PC-3 (cell line): ENCODE results near the gene ABLIM2. TPM values are rescaled to one million over a fixed set of nuclear protein-coding genes. Genes with fewer than 3 reads are reported as not detected.

ENCODE experiments used
- ATAC-seq: fragments of 200-7000 bp; cut with Tn5 transposase; 2 replicates; pipeline ENCODE4 v1.9.1; 2020; ENCODE audit warnings: mild to moderate bottlenecking, moderate library complexity
- BruUV-seq: library from RNA; stranded (reverse); fragments of 400-500 nt; replicated peaks from 2 replicates; lab custom pipeline; 2021; lab: Mats Ljungman, UMichigan
- CTCF ChIA-PET: fragments of 300-600 bp; sonication (Branson Sonifier 250); formaldehyde crosslinking; loops from one replicate; lab custom pipeline; 2022; ENCODE audit warnings: antibody characterized with exemption; lab: Charles Lee
- POLR2A ChIA-PET: fragments of 300-600 bp; sonication (Branson Sonifier 250); formaldehyde crosslinking; loops from one replicate; lab custom pipeline; 2022; ENCODE audit warnings: antibody characterized with exemption; ENCODE audit not compliant: unreplicated experiment; lab: Charles Lee
- DNase-seq: peaks from one replicate; pipeline ENCODE4 v3.0.0-alpha.2; 2015
- H2AFZ ChIP-seq: fragments of 300-600 bp; sonication (generic); 2 replicates; pipeline ENCODE4 v1.6.0; 2016; ENCODE audit warnings: antibody characterized with exemption, low read length
- H3F3A ChIP-seq: fragments of 300-600 bp; sonication (generic); one replicate; pipeline ENCODE4 v1.6.0; 2017; ENCODE audit warnings: antibody characterized with exemption, low read length, control low read depth, mild to moderate bottlenecking; ENCODE audit not compliant: unreplicated experiment
- H3K27ac ChIP-seq: fragments of 300-600 bp; sonication (generic); 2 replicates; pipeline ENCODE4 v1.5.1; 2016; ENCODE audit warnings: mild to moderate bottlenecking, low read length
- H3K27me3 ChIP-seq: fragments of 300-600 bp; sonication (generic); 2 replicates; pipeline ENCODE4 v1.6.1; 2016; ENCODE audit warnings: low read length, mixed read lengths
- H3K36me3 ChIP-seq: fragments of 300-600 bp; sonication (generic); 2 replicates; pipeline ENCODE4 v1.6.1; 2016; ENCODE audit warnings: low read depth, mixed run types, low read length, mixed read lengths
- H3K4me1 ChIP-seq: fragments of 300-600 bp; sonication (generic); 2 replicates; pipeline ENCODE4 v1.5.1; 2016; ENCODE audit warnings: low read length; ENCODE audit not compliant: insufficient read depth
- H3K4me2 ChIP-seq: fragments of 300-600 bp; sonication (generic); 2 replicates; pipeline ENCODE4 v1.6.0; 2016; ENCODE audit warnings: low read length
- H3K4me3 ChIP-seq: fragments of 300-600 bp; sonication (generic); 2 replicates; pipeline ENCODE4 v1.5.1; 2016; ENCODE audit warnings: mild to moderate bottlenecking, low read length, mixed read lengths
- H3K79me2 ChIP-seq: fragments of 300-600 bp; sonication (generic); 2 replicates; pipeline ENCODE4 v1.6.1; 2017; ENCODE audit warnings: low read length, mixed read lengths
- H3K9ac ChIP-seq: fragments of 300-600 bp; sonication (generic); 2 replicates; pipeline ENCODE4 v1.6.0; 2016; ENCODE audit warnings: mild to moderate bottlenecking, low read length
- H3K9me2 ChIP-seq: fragments of 300-600 bp; sonication (generic); replicated peaks from 2 replicates; pipeline ENCODE4 v1.6.1; 2016; ENCODE audit warnings: mixed run types, low read length, mixed read lengths
- H3K9me3 ChIP-seq: fragments of 300-600 bp; sonication (generic); 2 replicates; pipeline ENCODE4 v1.6.1; 2016; ENCODE audit warnings: low read length, mixed read lengths
- H4K20me1 ChIP-seq: fragments of 300-600 bp; sonication (generic); 2 replicates; pipeline ENCODE4 v1.6.1; 2016; ENCODE audit warnings: low read length, mixed read lengths
- CTCF ChIP-seq: fragments of 300-600 bp; sonication (generic); conservative IDR thresholded peaks from 2 replicates; pipeline ENCODE4 v1.5.1; 2017; ENCODE audit warnings: antibody characterized with exemption, low read depth, mild to moderate bottlenecking, low read length
- EZH2 ChIP-seq: fragments of 300-600 bp; sonication (generic); IDR thresholded peaks from one replicate; pipeline ENCODE4 v1.6.1; 2017; ENCODE audit warnings: antibody characterized with exemption, mild to moderate bottlenecking, low read length; ENCODE audit not compliant: unreplicated experiment
- EZH2phosphoT487 ChIP-seq: fragments of 300-600 bp; sonication (generic); IDR thresholded peaks from 2 replicates; pipeline ENCODE4 v1.6.1; 2018; ENCODE audit warnings: mild to moderate bottlenecking, antibody characterized with exemption, low read length, borderline replicate concordance
- intact Hi-C: fragments of 100-400 bp; cut with micrococcal nuclease; formaldehyde crosslinking; loops from 2 replicates; pipeline ENCODE4 v1.9.0; 2023
- total RNA-seq: library from RNA; depleted of rRNA; stranded (reverse); fragments of >200 nt; gene quantifications from 2 replicates; pipeline ENCODE4 v1.2.3, GENCODE V29; 2014

ABLIM2 gene
- total RNA-seq, 1 experiment from 2014 or later: 3.2 TPM

- no peaks in the 10 kb centered on the region for H3K9me2 ChIP-seq
- no peak for ATAC-seq
- no peaks in the 10 kb centered on the region for H3K27me3 ChIP-seq
- TF ChIP-seq CTCF (no peak), EZH2 (no peak), EZH2phosphoT487 (no peak)
- no TSS peak for BruUV-seq
- H3K4me2 ChIP-seq: no peak overlapping the region
- H3F3A ChIP-seq: no peaks in the 10 kb centered on the region
- H3K9me3 ChIP-seq: no peaks in the 10 kb centered on the region
- ChIA-PET POLR2A (no interaction called here), CTCF (no interaction called here)
- H3K4me3 ChIP-seq: no peak overlapping the region
- H3K4me1 ChIP-seq: no peaks in the 10 kb centered on the region
- H3K79me2 ChIP-seq: no peaks in the 10 kb centered on the region
- H3K27ac ChIP-seq: no peak overlapping the region
- H4K20me1 ChIP-seq: no peaks in the 10 kb centered on the region
- H3K36me3 ChIP-seq: no peaks in the 10 kb centered on the region
- DNase-seq: no peak
- intact Hi-C loops: no loop called here
- no peak overlapping the region for H2AFZ ChIP-seq
- no peak overlapping the region for H3K9ac ChIP-seq
Measured at GRCh38 chr4:8131210-8131609, 27.4 kb downstream of the ABLIM2 start.

- H3K79me2 ChIP-seq: no peaks in the 10 kb centered on the region
- no peaks in the 10 kb centered on the region for H3K36me3 ChIP-seq
- TF ChIP-seq CTCF: no peak
- TF ChIP-seq EZH2: no peak
- no peak for TF ChIP-seq EZH2phosphoT487
- H3K4me2 ChIP-seq: no peak overlapping the region
- no peaks in the 10 kb centered on the region for H3K4me1 ChIP-seq
- CTCF ChIA-PET: no interaction called here
- no peaks in the 10 kb centered on the region for H3K27me3 ChIP-seq
- DNase-seq: no peak
- no peak overlapping the region for H3K4me3 ChIP-seq
- no peak overlapping the region for H2AFZ ChIP-seq
- no TSS peak for BruUV-seq
- no peak overlapping the region for H3K27ac ChIP-seq
- ATAC-seq: no peak
- no peaks in the 10 kb centered on the region for H3K9me3 ChIP-seq
- H4K20me1 ChIP-seq: no peaks in the 10 kb centered on the region
- no peaks in the 10 kb centered on the region for H3F3A ChIP-seq
- POLR2A ChIA-PET: no interaction called here
- no peaks in the 10 kb centered on the region for H3K9me2 ChIP-seq
- no peak overlapping the region for H3K9ac ChIP-seq
- intact Hi-C loops: no loop called here
Measured at GRCh38 chr4:8130346-8131066, 28.1 kb downstream of the ABLIM2 start.

- Histone ChIP-seq H3K36me3 (no peaks in the 10 kb centered on the region), H2AFZ (no peak overlapping the region), H3F3A (no peaks in the 10 kb centered on the region), H3K9ac (no peak overlapping the region), H3K4me2 (no peak overlapping the region), H3K27ac (no peak overlapping the region), H3K79me2 (no peaks in the 10 kb centered on the region), H3K4me1 (no peaks in the 10 kb centered on the region), H3K4me3 (no peak overlapping the region), H4K20me1 (no peaks in the 10 kb centered on the region), H3K9me3 (no peaks in the 10 kb centered on the region), H3K27me3 (no peaks in the 10 kb centered on the region), H3K9me2 (no peaks in the 10 kb centered on the region)
- POLR2A ChIA-PET: no interaction called here
- no TSS peak for BruUV-seq
- ATAC-seq (no peak), DNase-seq (no peak)
- TF ChIP-seq EZH2phosphoT487: no peak
- TF ChIP-seq EZH2: no peak
- CTCF ChIA-PET: no interaction called here
- intact Hi-C loops: no loop called here
Measured at GRCh38 chr4:8129785-8130184, 28.8 kb downstream of the ABLIM2 start.
